ENCODE measurements around the gene NSMF.

The NSMF gene

GRCh38 chr9:137408651-137409405 is 50.3 kb downstream of the NSMF start:
- DNase-seq: no peak

- DNase-seq: peak; percentile 75
Measured at GRCh38 chr9:137407590-137408300, 51.4 kb downstream of the NSMF start.

- DNase-seq: peak; percentile 83
Measured at GRCh38 chr9:137406876-137407589, 52.1 kb downstream of the NSMF start.

GRCh38 chr9:137406085-137406760 is 52.9 kb downstream of the NSMF start:
- no peak for DNase-seq

GRCh38 chr9:137405677-137406081 is 53.5 kb downstream of the NSMF start:
- no peak for DNase-seq

- DNase-seq: no peak
Measured at GRCh38 chr9:137404961-137405567, 54.1 kb downstream of the NSMF start.

- DNase-seq: no peak
Measured at GRCh38 chr9:137403269-137403668, 55.9 kb downstream of the NSMF start.

- DNase-seq: no peak
Measured at GRCh38 chr9:137402746-137403145, 56.4 kb downstream of the NSMF start.

GRCh38 chr9:137398561-137399468 is 60.3 kb downstream of the NSMF start:
- DNase-seq: no peak

GRCh38 chr9:137397675-137398423 is 61.3 kb downstream of the NSMF start:
- no peak for DNase-seq

Measured in femur (tissue), 1 donor.